Esophagus squamous epithelium (tissue), 4 donors: ENCODE data around the gene MPPE1.

Experiments used
- POLR2A ChIP-seq, 4 donors: fragments of 450-650 bp; IDR thresholded peaks; one replicate each; pipeline ENCODE4 v1.6.1; 2017; ENCODE audit warnings: antibody characterized with exemption in 4 of 4, mild to moderate bottlenecking in 4 of 4, moderate library complexity in 3 of 4
- TF ChIP-seq, protein P1 (sequence below), 6 experiments: fragments of 450-650 bp in 4 of 6; fragments of 200-600 bp in 2 of 6; sonication (generic) in 2 of 6; IDR thresholded peaks; one replicate each; pipeline ENCODE4 v1.5.1; 2016 to 2019; ENCODE audit warnings: antibody characterized with exemption in 6 of 6, mild to moderate bottlenecking in 4 of 6, moderate library complexity in 4 of 6

DNA sequence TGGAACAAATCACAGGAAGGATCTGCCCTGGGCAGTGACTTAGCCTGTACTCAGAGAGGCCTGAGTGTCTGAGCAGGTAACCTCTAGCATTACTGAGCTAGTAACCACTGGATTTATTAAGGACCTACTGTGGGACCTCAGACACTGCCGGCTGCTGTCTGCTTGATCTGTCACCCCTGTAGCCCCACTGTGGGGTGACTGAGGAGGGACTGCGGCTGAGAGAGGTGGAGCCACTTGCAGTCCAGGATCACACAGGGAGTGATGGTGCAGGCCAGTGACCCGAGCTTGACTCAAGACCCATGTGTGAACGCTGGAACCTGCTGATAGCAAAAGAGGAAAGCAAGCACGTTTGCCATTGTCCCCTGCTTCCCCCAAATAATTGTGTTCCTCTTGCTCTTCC lies 41.4 kb downstream of the MPPE1 start:
- TF ChIP-seq, protein P1, sequence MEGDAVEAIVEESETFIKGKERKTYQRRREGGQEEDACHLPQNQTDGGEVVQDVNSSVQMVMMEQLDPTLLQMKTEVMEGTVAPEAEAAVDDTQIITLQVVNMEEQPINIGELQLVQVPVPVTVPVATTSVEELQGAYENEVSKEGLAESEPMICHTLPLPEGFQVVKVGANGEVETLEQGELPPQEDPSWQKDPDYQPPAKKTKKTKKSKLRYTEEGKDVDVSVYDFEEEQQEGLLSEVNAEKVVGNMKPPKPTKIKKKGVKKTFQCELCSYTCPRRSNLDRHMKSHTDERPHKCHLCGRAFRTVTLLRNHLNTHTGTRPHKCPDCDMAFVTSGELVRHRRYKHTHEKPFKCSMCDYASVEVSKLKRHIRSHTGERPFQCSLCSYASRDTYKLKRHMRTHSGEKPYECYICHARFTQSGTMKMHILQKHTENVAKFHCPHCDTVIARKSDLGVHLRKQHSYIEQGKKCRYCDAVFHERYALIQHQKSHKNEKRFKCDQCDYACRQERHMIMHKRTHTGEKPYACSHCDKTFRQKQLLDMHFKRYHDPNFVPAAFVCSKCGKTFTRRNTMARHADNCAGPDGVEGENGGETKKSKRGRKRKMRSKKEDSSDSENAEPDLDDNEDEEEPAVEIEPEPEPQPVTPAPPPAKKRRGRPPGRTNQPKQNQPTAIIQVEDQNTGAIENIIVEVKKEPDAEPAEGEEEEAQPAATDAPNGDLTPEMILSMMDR (IDR thresholded peaks at IDR 0.05), result no peak
- no peak for TF ChIP-seq POLR2A (IDR thresholded peaks at IDR 0.05)
